MCF 10A (cell line): Measurements from ENCODE around the gene TRIM8. TPM values are rescaled to one million over a fixed set of nuclear protein-coding genes. Genes with fewer than 3 reads are reported as not detected.

Experiments used
- BruUV-seq: library from RNA; stranded (reverse); fragments of 400-500 nt; replicated peaks from 2 replicates; lab custom pipeline; 2021; lab: Mats Ljungman, UMichigan
- CTCF ChIA-PET: fragments of 300-600 bp; sonication (Branson Sonifier 250); formaldehyde crosslinking; extraction: SDS; loops from one replicate; lab custom pipeline; 2021; ENCODE audit warnings: antibody characterized with exemption, inconsistent platforms; lab: Yijun Ruan, JAX
- POLR2A ChIA-PET: fragments of 300-600, 350-650 bp; sonication (Branson Sonifier 250); formaldehyde crosslinking; extraction: SDS; loops from one replicate; lab custom pipeline; 2020; ENCODE audit warnings: antibody characterized with exemption, inconsistent platforms; lab: Yijun Ruan, JAX
- DNase-seq: peaks from one replicate; pipeline ENCODE4 v3.0.0-alpha.2; 2018; ENCODE audit not compliant: unreplicated experiment
- H3K27ac Mint-ChIP-seq: one replicate; pipeline ENCODE4 v1.8.0; 2022; ENCODE audit warnings: mild to moderate bottlenecking, low read depth, mixed read lengths; ENCODE audit not compliant: unreplicated experiment
- H3K27me3 Mint-ChIP-seq: one replicate; pipeline ENCODE4 v1.8.0; 2022; ENCODE audit warnings: mixed read lengths; ENCODE audit not compliant: insufficient read depth, unreplicated experiment
- H3K36me3 Mint-ChIP-seq: one replicate; pipeline ENCODE4 v1.8.0; 2022; ENCODE audit warnings: mild to moderate bottlenecking, moderate library complexity, mixed read lengths; ENCODE audit not compliant: insufficient read depth, unreplicated experiment
- H3K4me1 Mint-ChIP-seq: one replicate; pipeline ENCODE4 v1.8.0; 2022; ENCODE audit warnings: mixed read lengths; ENCODE audit not compliant: insufficient read depth, unreplicated experiment
- H3K4me3 Mint-ChIP-seq: one replicate; pipeline ENCODE4 v1.8.0; 2022; ENCODE audit warnings: mild to moderate bottlenecking, moderate library complexity, mixed read lengths; ENCODE audit not compliant: unreplicated experiment
- H3K9me3 Mint-ChIP-seq: one replicate; pipeline ENCODE4 v1.8.0; 2022; ENCODE audit warnings: mixed read lengths; ENCODE audit not compliant: unreplicated experiment
- intact Hi-C: fragments of 100-400 bp; cut with micrococcal nuclease; formaldehyde crosslinking; loops from 2 replicates; pipeline ENCODE4 v1.14.1; 2022
- total RNA-seq: library from RNA; stranded (reverse); gene quantifications from 2 replicates; pipeline ENCODE4 v1.2.3, GENCODE V29; 2022
- TF ChIP-seq, protein P1 (sequence below): fragments of 200-600 bp; IDR thresholded peaks from one replicate; pipeline ENCODE4 v1.8.0; 2022; ENCODE audit warnings: antibody characterized with exemption, mild to moderate bottlenecking; ENCODE audit not compliant: unreplicated experiment

The TRIM8 gene
- total RNA-seq, 1 experiment from 2014 or later, result 78.1 TPM

DNA sequence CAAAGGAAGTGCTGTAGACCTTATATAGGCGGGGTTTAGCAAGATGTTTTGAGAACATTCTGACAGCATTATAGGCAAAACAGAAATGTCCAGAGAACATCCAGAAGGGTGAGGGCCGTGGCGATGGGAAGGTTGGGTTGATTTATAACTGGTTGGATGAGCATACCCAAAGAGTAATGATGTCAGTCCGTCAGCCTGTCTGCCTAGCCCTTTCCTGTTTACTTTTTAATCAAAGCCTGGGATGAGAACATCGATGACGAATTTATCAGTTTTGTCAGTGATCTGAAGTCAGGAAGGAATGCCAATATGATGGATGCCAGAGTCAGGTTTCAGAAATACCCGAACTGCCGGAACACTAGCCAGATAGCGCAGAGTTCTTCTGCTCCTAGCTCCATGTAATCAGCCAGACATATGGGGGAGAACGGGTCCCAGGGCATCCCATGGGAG lies 33.8 kb upstream of the TRIM8 start:
- TF ChIP-seq, protein P1, sequence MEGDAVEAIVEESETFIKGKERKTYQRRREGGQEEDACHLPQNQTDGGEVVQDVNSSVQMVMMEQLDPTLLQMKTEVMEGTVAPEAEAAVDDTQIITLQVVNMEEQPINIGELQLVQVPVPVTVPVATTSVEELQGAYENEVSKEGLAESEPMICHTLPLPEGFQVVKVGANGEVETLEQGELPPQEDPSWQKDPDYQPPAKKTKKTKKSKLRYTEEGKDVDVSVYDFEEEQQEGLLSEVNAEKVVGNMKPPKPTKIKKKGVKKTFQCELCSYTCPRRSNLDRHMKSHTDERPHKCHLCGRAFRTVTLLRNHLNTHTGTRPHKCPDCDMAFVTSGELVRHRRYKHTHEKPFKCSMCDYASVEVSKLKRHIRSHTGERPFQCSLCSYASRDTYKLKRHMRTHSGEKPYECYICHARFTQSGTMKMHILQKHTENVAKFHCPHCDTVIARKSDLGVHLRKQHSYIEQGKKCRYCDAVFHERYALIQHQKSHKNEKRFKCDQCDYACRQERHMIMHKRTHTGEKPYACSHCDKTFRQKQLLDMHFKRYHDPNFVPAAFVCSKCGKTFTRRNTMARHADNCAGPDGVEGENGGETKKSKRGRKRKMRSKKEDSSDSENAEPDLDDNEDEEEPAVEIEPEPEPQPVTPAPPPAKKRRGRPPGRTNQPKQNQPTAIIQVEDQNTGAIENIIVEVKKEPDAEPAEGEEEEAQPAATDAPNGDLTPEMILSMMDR, result no peak
- H3K27me3 Mint-ChIP-seq, result no peaks in the 10 kb centered on the region
- no peak overlapping the region for H3K4me3 Mint-ChIP-seq
- ChIA-PET CTCF (no interaction called here), POLR2A (interaction anchor here (0.6 kb wide), 1 partner anchor 35 kb away, joined by 4 read pairs; no protein-coding TSS in a partner anchor)
- intact Hi-C loops, result no loop called here
- H3K4me1 Mint-ChIP-seq, result peaks cover 8% of the 10 kb centered on the region
- no TSS peak for BruUV-seq
- H3K9me3 Mint-ChIP-seq, result no peaks in the 10 kb centered on the region
- no peak for DNase-seq
- no peak overlapping the region for H3K27ac Mint-ChIP-seq
- no peaks in the 10 kb centered on the region for H3K36me3 Mint-ChIP-seq

DNA sequence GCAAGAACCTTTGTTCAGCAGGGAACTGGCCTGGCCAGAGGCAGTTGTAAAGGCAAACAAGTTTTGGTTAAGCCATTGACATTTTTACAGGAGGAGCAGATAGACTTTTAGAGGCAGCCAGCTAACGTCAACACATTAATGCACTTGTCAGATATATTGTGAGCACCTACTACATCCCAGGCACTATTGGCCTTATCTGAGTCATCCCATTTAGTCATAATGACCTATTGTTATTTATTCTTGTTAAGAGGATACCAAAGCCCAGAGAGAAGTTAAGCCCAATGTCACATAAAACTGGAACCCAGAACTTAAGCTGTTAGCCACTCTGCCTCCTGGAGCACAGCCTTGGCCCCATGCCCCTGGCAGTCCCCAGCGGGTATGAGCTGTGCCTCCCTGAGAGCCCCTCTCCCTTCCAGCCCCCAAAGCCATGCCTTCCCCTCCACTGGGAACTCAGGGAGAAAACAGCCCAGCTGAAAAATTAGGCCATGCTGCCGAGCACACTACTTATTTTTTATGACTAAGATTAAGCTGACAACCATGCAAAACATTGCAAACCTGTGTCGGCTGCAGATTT lies 32.7 kb upstream of the TRIM8 start:
- no peak overlapping the region for H3K27ac Mint-ChIP-seq
- POLR2A ChIA-PET, result no interaction called here
- TF ChIP-seq, protein P1, result no peak
- H3K4me3 Mint-ChIP-seq, result no peak overlapping the region
- H3K27me3 Mint-ChIP-seq, result no peaks in the 10 kb centered on the region
- intact Hi-C loops, result no loop called here
- H3K4me1 Mint-ChIP-seq, result peaks cover 6% of the 10 kb centered on the region
- H3K9me3 Mint-ChIP-seq, result no peaks in the 10 kb centered on the region
- BruUV-seq, result no TSS peak
- CTCF ChIA-PET, result no interaction called here
- H3K36me3 Mint-ChIP-seq, result peaks cover 7% of the 10 kb centered on the region
- DNase-seq, result no peak

DNA sequence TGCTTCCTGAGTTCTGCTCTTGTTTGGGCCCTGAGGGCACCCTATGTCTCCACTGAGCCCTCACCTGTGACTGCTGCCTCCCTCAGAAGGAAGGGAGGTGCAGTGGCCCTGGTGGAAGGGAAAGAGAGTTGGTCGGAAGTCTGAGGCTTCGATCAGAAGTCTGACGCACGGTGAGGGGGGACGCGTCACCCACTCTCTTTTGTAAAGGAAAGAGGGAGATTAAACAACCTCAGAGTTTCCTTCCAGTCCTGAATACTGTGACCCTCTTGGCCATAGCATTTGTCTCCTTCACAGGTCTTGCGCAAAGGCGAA lies 31.4 kb upstream of the TRIM8 start:
- ChIA-PET POLR2A (interaction anchor here (1.0 kb wide), 1 partner anchor 11 kb away, joined by 3 read pairs; no protein-coding TSS in a partner anchor), CTCF (no interaction called here)
- no TSS peak for BruUV-seq
- TF ChIP-seq, protein P1, result no peak
- DNase-seq, result no peak
- intact Hi-C loops, result no loop called here
- no peak overlapping the region for H3K27ac Mint-ChIP-seq
- H3K4me3 Mint-ChIP-seq, result no peak overlapping the region
- H3K4me1 Mint-ChIP-seq, result peaks cover 3% of the 10 kb centered on the region
- peaks cover 16% of the 10 kb centered on the region for H3K36me3 Mint-ChIP-seq
- H3K27me3 Mint-ChIP-seq, result no peaks in the 10 kb centered on the region
- no peaks in the 10 kb centered on the region for H3K9me3 Mint-ChIP-seq

DNA sequence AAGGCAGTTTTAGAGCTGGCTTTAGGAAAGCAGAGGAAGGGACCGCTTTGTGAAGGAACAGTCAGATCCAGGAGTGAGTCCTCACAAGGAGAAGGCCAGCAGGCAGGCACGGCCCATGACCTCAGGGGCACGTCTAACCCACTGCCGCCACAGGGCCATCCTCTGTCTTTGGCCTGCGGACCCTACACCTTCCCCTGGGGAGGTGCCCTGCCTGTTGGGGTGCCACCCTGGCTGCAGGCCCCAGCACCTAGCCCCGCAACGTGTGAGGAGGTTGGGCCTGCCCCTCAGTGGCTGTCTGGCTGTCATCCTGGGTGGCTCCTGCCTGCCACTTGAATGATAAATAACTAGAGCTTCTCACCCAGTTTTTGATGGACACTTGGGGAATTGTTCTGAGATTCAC lies 31.0 kb upstream of the TRIM8 start:
- ChIA-PET CTCF (interaction anchor here (0.5 kb wide), 1 partner anchor 258 kb away, joined by 3 read pairs; no protein-coding TSS in a partner anchor), POLR2A (no interaction called here)
- TF ChIP-seq, protein P1, result no peak
- no TSS peak for BruUV-seq
- Mint-ChIP-seq H3K36me3 (peaks cover 19% of the 10 kb centered on the region), H3K9me3 (no peaks in the 10 kb centered on the region), H3K27me3 (no peaks in the 10 kb centered on the region), H3K27ac (no peak overlapping the region), H3K4me1 (peaks cover 3% of the 10 kb centered on the region), H3K4me3 (no peak overlapping the region)
- intact Hi-C loops, result no loop called here
- DNase-seq, result no peak
